IMR-90 (cell line): Measurements from ENCODE around the gene DBN1. TPM values are rescaled to one million over a fixed set of nuclear protein-coding genes. Genes with fewer than 3 reads are reported as not detected.

ENCODE experiments used
- ATAC-seq: fragments of 200-7000 bp; cut with Tn5 transposase; 2 replicates; pipeline ENCODE4 v1.9.1; 2020; ENCODE audit warnings: low read depth, mild to moderate bottlenecking, moderate library complexity
- BruUV-seq: library from RNA; stranded (reverse); fragments of 400-500 nt; replicated peaks from 2 replicates; lab custom pipeline; 2021; lab: Mats Ljungman, UMichigan
- CTCF ChIA-PET: fragments of 300-600 bp; formaldehyde crosslinking; extraction: SDS; loops from one replicate; lab custom pipeline; 2021; ENCODE audit warnings: antibody characterized with exemption; lab: Yijun Ruan, JAX
- POLR2A ChIA-PET: fragments of 300-600 bp; sonication (Branson Sonifier 250); formaldehyde crosslinking; loops from one replicate; lab custom pipeline; 2022; ENCODE audit warnings: antibody characterized with exemption; ENCODE audit not compliant: unreplicated experiment; lab: Charles Lee
- DNase-seq: peaks from one replicate; pipeline ENCODE4 v3.0.0; 2013
- H2AFZ ChIP-seq: replicated peaks from 2 replicates; pipeline ENCODE3; 2013; ENCODE audit warnings: low read length, mild to moderate bottlenecking; ENCODE audit not compliant: poor library complexity
- H2AK5ac ChIP-seq: 2 replicates; pipeline ENCODE4 v1.6.1; 2013; ENCODE audit warnings: low read depth, low read length, inconsistent platforms
- H2AK9ac ChIP-seq: replicated peaks from 2 replicates; pipeline ENCODE3; 2013; ENCODE audit warnings: mild to moderate bottlenecking, low read depth, low read length, moderate library complexity; ENCODE audit not compliant: poor library complexity
- H2BK120ac ChIP-seq: 2 replicates; pipeline ENCODE4 v1.6.1; 2013; ENCODE audit warnings: low read depth, low read length, inconsistent platforms
- H2BK15ac ChIP-seq: 3 replicates; pipeline ENCODE4 v1.6.1; 2013; ENCODE audit warnings: low read depth, low read length, inconsistent platforms
- H2BK20ac ChIP-seq: 2 replicates; pipeline ENCODE4 v1.6.1; 2013; ENCODE audit warnings: low read depth, mild to moderate bottlenecking, inconsistent platforms, low read length, moderate library complexity
- H2BK5ac ChIP-seq: 2 replicates; pipeline ENCODE4 v1.6.1; 2013; ENCODE audit warnings: mild to moderate bottlenecking, low read depth, low read length, inconsistent platforms; ENCODE audit not compliant: poor library complexity, severe bottlenecking
- H3K14ac ChIP-seq: replicated peaks from 2 replicates; pipeline ENCODE4 v1.6.1; 2013; ENCODE audit warnings: low read depth, low read length, inconsistent platforms
- H3K18ac ChIP-seq: 2 replicates; pipeline ENCODE4 v1.6.1; 2013; ENCODE audit warnings: low read depth, low read length, control low read depth
- H3K23ac ChIP-seq: 2 replicates; pipeline ENCODE4 v1.6.1; 2013; ENCODE audit warnings: low read depth, low read length, inconsistent platforms
- H3K27ac ChIP-seq: 2 replicates; pipeline ENCODE4 v1.5.1; 2013; ENCODE audit warnings: mild to moderate bottlenecking, control low read depth, low read length; ENCODE audit not compliant: insufficient read depth
- H3K27me3 ChIP-seq: 2 replicates; pipeline ENCODE4 v1.6.1; 2013; ENCODE audit warnings: low read length; ENCODE audit not compliant: control insufficient read depth, insufficient read depth
- H3K36me3 ChIP-seq: 2 replicates; pipeline ENCODE4 v1.6.1; 2013; ENCODE audit warnings: low read length, mixed read lengths; ENCODE audit not compliant: control insufficient read depth, insufficient read depth
- H3K4ac ChIP-seq: 2 replicates; pipeline ENCODE4 v1.6.1; 2013; ENCODE audit warnings: low read depth, low read length, inconsistent platforms
- H3K4me1 ChIP-seq: 2 replicates; pipeline ENCODE4 v1.6.1; 2013; ENCODE audit warnings: low read length, mixed read lengths; ENCODE audit not compliant: control insufficient read depth, insufficient read depth
- H3K4me2 ChIP-seq: 2 replicates; pipeline ENCODE4 v1.6.1; 2013; ENCODE audit warnings: low read depth, mild to moderate bottlenecking, control low read depth, low read length, moderate library complexity
- H3K4me3 ChIP-seq: 2 replicates; pipeline ENCODE4 v1.5.1; 2013; ENCODE audit warnings: low read depth, mild to moderate bottlenecking, control low read depth, low read length, moderate library complexity; ENCODE audit not compliant: insufficient read depth
- H3K56ac ChIP-seq: 2 replicates; pipeline ENCODE4 v1.6.1; 2013; ENCODE audit warnings: low read length, inconsistent platforms; ENCODE audit not compliant: insufficient read depth; ENCODE audit errors: extremely low read depth
- H3K79me1 ChIP-seq, 2 experiments: 2 replicates each; pipeline ENCODE4 v1.6.1; 2013; ENCODE audit warnings: low read length in 2 of 2, inconsistent platforms in 1 of 2, low read depth in 1 of 2
- H3K9ac ChIP-seq: 2 replicates; pipeline ENCODE4 v1.6.1; 2013; ENCODE audit warnings: low read depth, low read length, control low read depth
- H3K9me1 ChIP-seq: 2 replicates; pipeline ENCODE4 v1.6.1; 2013; ENCODE audit warnings: low read length, inconsistent platforms; ENCODE audit not compliant: insufficient read depth
- H3K9me3 ChIP-seq: 2 replicates; pipeline ENCODE4 v1.6.1; 2013; ENCODE audit warnings: low read length; ENCODE audit not compliant: control insufficient read depth, insufficient read depth
- H4K20me1 ChIP-seq: 2 replicates; pipeline ENCODE4 v1.6.1; 2013; ENCODE audit warnings: low read length, inconsistent platforms; ENCODE audit not compliant: insufficient read depth
- H4K5ac ChIP-seq: 2 replicates; pipeline ENCODE4 v1.6.1; 2013; ENCODE audit warnings: mild to moderate bottlenecking, low read depth, low read length, control low read depth
- H4K8ac ChIP-seq, 2 experiments: 2 replicates each; pipeline ENCODE4 v1.6.1; 2013; ENCODE audit warnings: low read depth in 2 of 2, low read length in 2 of 2, control low read depth in 1 of 2, inconsistent platforms in 1 of 2
- H4K91ac ChIP-seq: 2 replicates; pipeline ENCODE4 v1.6.1; 2013; ENCODE audit warnings: low read depth, low read length, inconsistent platforms; ENCODE audit not compliant: insufficient read depth
- BHLHE40 ChIP-seq: fragments of 150-350 bp; IDR thresholded peaks from 2 replicates; pipeline ENCODE4 v1.6.1; 2016; ENCODE audit warnings: mild to moderate bottlenecking, low read depth, low read length
- CEBPB ChIP-seq: IDR thresholded peaks from 2 replicates; pipeline ENCODE4 v1.6.1; 2012; ENCODE audit warnings: low read depth, low read length, improper control_type of control experiment
- CHD1 ChIP-seq: IDR thresholded peaks from 2 replicates; pipeline ENCODE4 v1.6.1; 2012; ENCODE audit warnings: low read depth, low read length, improper control_type of control experiment
- CTCF ChIP-seq: conservative IDR thresholded peaks from 2 replicates; pipeline ENCODE4 v1.5.1; 2012; ENCODE audit warnings: mild to moderate bottlenecking, low read depth, low read length, improper control_type of control experiment
- ELK1 ChIP-seq: fragments of 150-350 bp; IDR thresholded peaks from 2 replicates; pipeline ENCODE4 v1.6.1; 2016; ENCODE audit warnings: low read depth, mild to moderate bottlenecking, low read length, moderate library complexity, borderline replicate concordance
- FOS ChIP-seq: fragments of 150-350 bp; IDR thresholded peaks from 2 replicates; pipeline ENCODE4 v1.6.1; 2016; ENCODE audit warnings: low read depth, low read length
- MAFK ChIP-seq: IDR thresholded peaks from 2 replicates; pipeline ENCODE4 v1.6.1; 2012; ENCODE audit warnings: low read depth, low read length, improper control_type of control experiment
- MAZ ChIP-seq: IDR thresholded peaks from 2 replicates; pipeline ENCODE4 v1.6.1; 2012; ENCODE audit warnings: low read depth, mild to moderate bottlenecking, low read length, improper control_type of control experiment, moderate library complexity, borderline replicate concordance
- MXI1 ChIP-seq: IDR thresholded peaks from 2 replicates; pipeline ENCODE4 v1.6.1; 2012; ENCODE audit warnings: low read depth, mild to moderate bottlenecking, low read length, moderate library complexity, borderline replicate concordance
- NFE2L2 ChIP-seq: fragments of 150-350 bp; IDR thresholded peaks from 2 replicates; pipeline ENCODE4 v1.6.1; 2016; ENCODE audit warnings: low read depth, mild to moderate bottlenecking, low read length
- POLR2A ChIP-seq: IDR thresholded peaks from 2 replicates; pipeline ENCODE4 v1.6.1; 2012; ENCODE audit warnings: mild to moderate bottlenecking, low read depth, low read length
- RAD21 ChIP-seq: IDR thresholded peaks from 2 replicates; pipeline ENCODE4 v1.6.1; 2012; ENCODE audit warnings: low read length, improper control_type of control experiment
- RCOR1 ChIP-seq: IDR thresholded peaks from 2 replicates; pipeline ENCODE4 v1.6.1; 2012; ENCODE audit warnings: mild to moderate bottlenecking, low read length, improper control_type of control experiment; ENCODE audit not compliant: insufficient replicate concordance
- RFX5 ChIP-seq: IDR thresholded peaks from 2 replicates; pipeline ENCODE4 v1.8.0; 2012; ENCODE audit warnings: low read depth, mild to moderate bottlenecking, low read length, moderate library complexity
- SMC3 ChIP-seq: fragments of 150-350 bp; IDR thresholded peaks from 2 replicates; pipeline ENCODE4 v1.6.1; 2016; ENCODE audit warnings: low read depth, mild to moderate bottlenecking, antibody characterized with exemption, low read length, moderate library complexity
- USF2 ChIP-seq: fragments of 150-350 bp; IDR thresholded peaks from 2 replicates; pipeline ENCODE4 v1.6.1; 2017; ENCODE audit warnings: mild to moderate bottlenecking, antibody characterized with exemption, low read length, low read depth
- WGBS, 2 experiments: methylation state at CpG; one replicate each; pipeline versions ENCODE4 v1.1.5 to v1.1.7; 2013; ENCODE audit warnings: missing lambda C conversion rate in 2 of 2; ENCODE audit not compliant: insufficient read length in 1 of 2; ENCODE audit errors: extremely low coverage in 2 of 2; 5-methylcytosine and 5-hydroxymethylcytosine counted together
- dilution Hi-C: fragments of 300-500 bp; cut with HindIII; formaldehyde crosslinking; loops from one replicate; pipeline ENCODE4 v1.14.3; 2018; ENCODE audit warnings: low sequenced_read_pairs; ENCODE audit not compliant: unreplicated experiment
- in situ Hi-C: fragments of 300-500 bp; cut with MboI; formaldehyde crosslinking; loops from 3 replicates; pipeline ENCODE4 v1.14.3; 2019; ENCODE audit warnings: low sequenced_read_pairs, inconsistent platforms, mixed read lengths
- intact Hi-C: fragments of 100-400 bp; cut with micrococcal nuclease; formaldehyde crosslinking; loops from 2 replicates; pipeline ENCODE4 v1.10.0; 2022
- polyA plus RNA-seq, 3 experiments: library from polyadenylated mRNA; depleted of rRNA; stranded (reverse); fragments of >200 nt; gene quantifications; 2 replicates each; pipeline ENCODE4 v1.2.3, GENCODE V29; 2012; ENCODE audit warnings: low replicate concordance in 1 of 3
- total RNA-seq: library from RNA; depleted of rRNA; stranded (reverse); fragments of >200 nt; gene quantifications from 2 replicates; pipeline ENCODE4 v1.2.3, GENCODE V29; 2012

Gene DBN1
- total and polyA plus RNA-seq, 2 of the 4 experiments (the other 2 are of a cell fraction): 122 to 187 TPM

GRCh38 chr5:177508837-177509236 lies 35.4 kb upstream of the DBN1 start:
- H3K9me1 ChIP-seq: no peaks in the 10 kb centered on the region
- CTCF ChIA-PET: no interaction called here
- H3K9ac ChIP-seq: no peak overlapping the region
- H2AFZ ChIP-seq: no peak overlapping the region
- H3K4me3 ChIP-seq: no peak overlapping the region
- POLR2A ChIA-PET: interaction anchor here (0.5 kb wide), 1 partner anchor 37 kb away, joined by 3 read pairs; no protein-coding TSS in a partner anchor
- no peak overlapping the region; the same call in 1 of the 2 replicates for H3K56ac ChIP-seq
- no peak overlapping the region for H2AK5ac ChIP-seq
- BruUV-seq: no TSS peak
- no peaks in the 10 kb centered on the region for H3K4me1 ChIP-seq
- H4K5ac ChIP-seq: no peak overlapping the region
- WGBS, 2 experiments: no CpG with 5 or more reads among the region's 8 CpGs
- H3K36me3 ChIP-seq: peaks cover 40% of the 10 kb centered on the region
- no peak overlapping the region for H4K8ac ChIP-seq
- intact Hi-C loops: no loop called here
- H3K14ac ChIP-seq: no peak overlapping the region
- no peak overlapping the region for H3K4me2 ChIP-seq
- peaks cover under 1 to 8% of the 10 kb centered on the region in 2 experiments; a peak in 2 of 4 replicates for H3K79me1 ChIP-seq
- H4K91ac ChIP-seq: no peak overlapping the region
- H3K9me3 ChIP-seq: no peaks in the 10 kb centered on the region
- dilution Hi-C loops: no loop called here
- no peak overlapping the region for H2BK20ac ChIP-seq
- TF ChIP-seq MAZ (no peak), BHLHE40 (no peak), CEBPB (no peak), SMC3 (no peak), CTCF (no peak), MAFK (no peak), MXI1 (no peak), RCOR1 (no peak), RFX5 (no peak), FOS (no peak), CHD1 (no peak), USF2 (no peak), RAD21 (no peak), POLR2A (no peak), ELK1 (no peak), NFE2L2 (no peak)
- no peak overlapping the region for H2AK9ac ChIP-seq
- in situ Hi-C loops: no loop called here
- H4K20me1 ChIP-seq: no peaks in the 10 kb centered on the region; the same call in 1 of the 2 replicates
- H3K18ac ChIP-seq: no peak overlapping the region
- no peak overlapping the region for H2BK15ac ChIP-seq
- no peak for ATAC-seq
- H2BK120ac ChIP-seq: no peak overlapping the region
- H3K27ac ChIP-seq: no peak overlapping the region
- H3K23ac ChIP-seq: no peak overlapping the region
- H3K4ac ChIP-seq: no peak overlapping the region
- H3K27me3 ChIP-seq: no peaks in the 10 kb centered on the region
- H2BK5ac ChIP-seq: no peak overlapping the region
- DNase-seq: no peak
